HepG2 (cell line): ENCODE results near the gene KIAA0232. TPM values are rescaled to one million over a fixed set of nuclear protein-coding genes. Genes with fewer than 3 reads are reported as not detected.

Experiments
- DPF2 ChIP-seq: sonication (generic); formaldehyde crosslinking; IDR thresholded peaks from 2 replicates; pipeline ENCODE4 v1.4.0; 2020; ENCODE audit warnings: mild to moderate bottlenecking, low read depth, missing genetic modification reagents, borderline replicate concordance
- ELF1 ChIP-seq: sonication (generic); formaldehyde crosslinking; IDR thresholded peaks from 2 replicates; pipeline ENCODE4 v1.4.0; 2020; ENCODE audit warnings: missing genetic modification reagents
- ETV6 ChIP-seq: sonication (generic); formaldehyde crosslinking; conservative IDR thresholded peaks from 2 replicates; pipeline ENCODE4 v1.4.0; 2020; ENCODE audit warnings: missing genetic modification reagents
- KLF9 ChIP-seq: IDR thresholded peaks from 2 replicates; pipeline ENCODE4 v1.6.1; 2016; ENCODE audit warnings: low read depth
- ZKSCAN8 ChIP-seq: IDR thresholded peaks from 2 replicates; pipeline ENCODE4 v1.6.1; 2016; ENCODE audit warnings: borderline replicate concordance, missing genetic modification reagents, missing compliant biosample characterization
- ZNF292 ChIP-seq: sonication (generic); formaldehyde crosslinking; IDR thresholded peaks from 2 replicates; pipeline ENCODE4 v1.8.1; 2022; ENCODE audit warnings: mild to moderate bottlenecking, low read depth, missing genetic modification reagents, borderline replicate concordance
- ZNF468 ChIP-seq: sonication (generic); formaldehyde crosslinking; IDR thresholded peaks from 2 replicates; pipeline ENCODE4 v1.8.0; 2022; ENCODE audit warnings: mild to moderate bottlenecking, moderate library complexity, missing genetic modification reagents
- ZNF557 ChIP-seq: sonication (generic); formaldehyde crosslinking; IDR thresholded peaks from 2 replicates; pipeline ENCODE4 v1.4.0; 2020; ENCODE audit warnings: missing genetic modification reagents
- ZNF7 ChIP-seq: IDR thresholded peaks from 2 replicates; pipeline ENCODE4 v1.6.1; 2016; ENCODE audit warnings: missing biosample characterization, missing genetic modification reagents
- ZNF709 ChIP-seq: sonication (generic); formaldehyde crosslinking; IDR thresholded peaks from 2 replicates; pipeline ENCODE4 v1.5.0; 2020; ENCODE audit warnings: mild to moderate bottlenecking, missing genetic modification reagents
- polyA plus RNA-seq, 8 experiments: library from polyadenylated mRNA; depleted of rRNA in 3 of 8; stranded (reverse) in 7 of 8; unstranded in 1 of 8; fragments of >200 nt; fragmentation: Illumina TruSeq in 4 of 8; extraction: Trizol in 4 of 8; gene quantifications; 2 replicates each; pipeline versions ENCODE4 v1.2.1 to v1.2.3, GENCODE V29; 2011 to 2016; ENCODE audit warnings: low read depth in 4 of 8, missing spikeins in 1 of 8, mixed read lengths in 1 of 8; ENCODE audit not compliant: insufficient read depth in 1 of 8
- total RNA-seq, 5 experiments: library from RNA; depleted of rRNA; stranded (reverse); fragments of >200 nt; fragmentation: Illumina TruSeq; extraction: Trizol; gene quantifications; 2 replicates each; pipeline ENCODE4 v1.2.3, GENCODE V29; 2016; ENCODE audit warnings: low read depth in 1 of 5
- TF ChIP-seq, protein P1 (sequence below): sonication (generic); formaldehyde crosslinking; IDR thresholded peaks from 2 replicates; pipeline ENCODE4 v1.4.0; 2020; ENCODE audit warnings: mild to moderate bottlenecking, missing genetic modification reagents
- TF ChIP-seq, protein P2 (sequence below): sonication (generic); formaldehyde crosslinking; IDR thresholded peaks from 2 replicates; pipeline ENCODE4 v1.8.0; 2022; ENCODE audit warnings: mild to moderate bottlenecking, missing genetic modification reagents
- TF ChIP-seq, protein P3 (sequence below): sonication (generic); formaldehyde crosslinking; IDR thresholded peaks from 2 replicates; pipeline ENCODE4 v1.4.0; 2020; ENCODE audit warnings: missing genetic modification reagents, borderline replicate concordance
- TF ChIP-seq, protein P4 (sequence below): sonication (generic); formaldehyde crosslinking; IDR thresholded peaks from 2 replicates; pipeline ENCODE4 v1.8.1; 2023; ENCODE audit warnings: mild to moderate bottlenecking, missing genetic modification reagents, borderline replicate concordance
- TF ChIP-seq, protein P5 (sequence below): sonication (generic); formaldehyde crosslinking; IDR thresholded peaks from 2 replicates; pipeline ENCODE4 v1.5.1; 2020; ENCODE audit warnings: missing genetic modification reagents, mild to moderate bottlenecking, borderline replicate concordance

The KIAA0232 gene
- total and polyA plus RNA-seq, 2 of the 13 experiments (the other 11 are each of a cell fraction or from before 2014, with no cell fraction given), result 7.8 to 17.1 TPM

DNA sequence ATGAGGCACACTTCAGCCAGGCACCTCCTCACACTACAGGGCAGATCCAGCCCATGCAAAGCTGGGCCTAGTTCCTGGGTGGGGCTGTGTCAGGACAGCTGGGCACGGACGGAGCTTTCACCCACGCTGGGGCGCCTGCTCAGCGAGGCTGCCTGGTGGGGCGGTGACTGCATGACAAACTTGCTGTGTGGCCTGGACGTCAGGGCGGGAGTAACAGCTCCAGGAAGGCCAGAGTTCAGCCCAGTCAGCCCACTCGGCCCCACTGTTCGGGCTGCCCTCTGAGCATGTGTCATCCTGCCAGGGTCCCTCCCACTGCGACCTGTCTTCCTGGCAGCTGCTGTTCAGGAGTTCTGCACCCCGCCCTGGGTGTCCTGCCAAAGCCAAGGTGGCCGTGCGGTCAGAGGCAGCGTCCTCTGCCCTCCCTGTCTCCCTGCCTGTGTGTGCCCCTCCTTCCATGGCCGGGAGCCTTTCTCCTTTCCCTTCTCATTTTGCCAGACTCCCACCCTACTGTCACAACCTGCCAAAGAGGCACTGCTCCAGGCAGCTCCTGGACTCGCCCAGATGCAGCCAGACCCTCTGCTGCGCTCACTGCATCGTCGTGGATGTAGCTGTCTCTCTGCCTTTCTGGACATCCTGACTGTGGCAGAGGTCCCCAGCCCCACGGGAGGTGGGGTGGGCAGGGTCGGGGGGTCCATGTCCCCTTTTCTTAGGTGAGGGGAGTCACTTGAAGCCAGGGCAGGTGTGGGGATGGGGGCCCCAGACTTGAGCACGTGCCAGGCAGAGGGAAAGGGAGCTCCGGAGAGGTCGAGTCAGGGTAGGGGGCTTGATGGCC lies 33.0 kb upstream of the KIAA0232 start (continued):
- TF ChIP-seq, protein P1, sequence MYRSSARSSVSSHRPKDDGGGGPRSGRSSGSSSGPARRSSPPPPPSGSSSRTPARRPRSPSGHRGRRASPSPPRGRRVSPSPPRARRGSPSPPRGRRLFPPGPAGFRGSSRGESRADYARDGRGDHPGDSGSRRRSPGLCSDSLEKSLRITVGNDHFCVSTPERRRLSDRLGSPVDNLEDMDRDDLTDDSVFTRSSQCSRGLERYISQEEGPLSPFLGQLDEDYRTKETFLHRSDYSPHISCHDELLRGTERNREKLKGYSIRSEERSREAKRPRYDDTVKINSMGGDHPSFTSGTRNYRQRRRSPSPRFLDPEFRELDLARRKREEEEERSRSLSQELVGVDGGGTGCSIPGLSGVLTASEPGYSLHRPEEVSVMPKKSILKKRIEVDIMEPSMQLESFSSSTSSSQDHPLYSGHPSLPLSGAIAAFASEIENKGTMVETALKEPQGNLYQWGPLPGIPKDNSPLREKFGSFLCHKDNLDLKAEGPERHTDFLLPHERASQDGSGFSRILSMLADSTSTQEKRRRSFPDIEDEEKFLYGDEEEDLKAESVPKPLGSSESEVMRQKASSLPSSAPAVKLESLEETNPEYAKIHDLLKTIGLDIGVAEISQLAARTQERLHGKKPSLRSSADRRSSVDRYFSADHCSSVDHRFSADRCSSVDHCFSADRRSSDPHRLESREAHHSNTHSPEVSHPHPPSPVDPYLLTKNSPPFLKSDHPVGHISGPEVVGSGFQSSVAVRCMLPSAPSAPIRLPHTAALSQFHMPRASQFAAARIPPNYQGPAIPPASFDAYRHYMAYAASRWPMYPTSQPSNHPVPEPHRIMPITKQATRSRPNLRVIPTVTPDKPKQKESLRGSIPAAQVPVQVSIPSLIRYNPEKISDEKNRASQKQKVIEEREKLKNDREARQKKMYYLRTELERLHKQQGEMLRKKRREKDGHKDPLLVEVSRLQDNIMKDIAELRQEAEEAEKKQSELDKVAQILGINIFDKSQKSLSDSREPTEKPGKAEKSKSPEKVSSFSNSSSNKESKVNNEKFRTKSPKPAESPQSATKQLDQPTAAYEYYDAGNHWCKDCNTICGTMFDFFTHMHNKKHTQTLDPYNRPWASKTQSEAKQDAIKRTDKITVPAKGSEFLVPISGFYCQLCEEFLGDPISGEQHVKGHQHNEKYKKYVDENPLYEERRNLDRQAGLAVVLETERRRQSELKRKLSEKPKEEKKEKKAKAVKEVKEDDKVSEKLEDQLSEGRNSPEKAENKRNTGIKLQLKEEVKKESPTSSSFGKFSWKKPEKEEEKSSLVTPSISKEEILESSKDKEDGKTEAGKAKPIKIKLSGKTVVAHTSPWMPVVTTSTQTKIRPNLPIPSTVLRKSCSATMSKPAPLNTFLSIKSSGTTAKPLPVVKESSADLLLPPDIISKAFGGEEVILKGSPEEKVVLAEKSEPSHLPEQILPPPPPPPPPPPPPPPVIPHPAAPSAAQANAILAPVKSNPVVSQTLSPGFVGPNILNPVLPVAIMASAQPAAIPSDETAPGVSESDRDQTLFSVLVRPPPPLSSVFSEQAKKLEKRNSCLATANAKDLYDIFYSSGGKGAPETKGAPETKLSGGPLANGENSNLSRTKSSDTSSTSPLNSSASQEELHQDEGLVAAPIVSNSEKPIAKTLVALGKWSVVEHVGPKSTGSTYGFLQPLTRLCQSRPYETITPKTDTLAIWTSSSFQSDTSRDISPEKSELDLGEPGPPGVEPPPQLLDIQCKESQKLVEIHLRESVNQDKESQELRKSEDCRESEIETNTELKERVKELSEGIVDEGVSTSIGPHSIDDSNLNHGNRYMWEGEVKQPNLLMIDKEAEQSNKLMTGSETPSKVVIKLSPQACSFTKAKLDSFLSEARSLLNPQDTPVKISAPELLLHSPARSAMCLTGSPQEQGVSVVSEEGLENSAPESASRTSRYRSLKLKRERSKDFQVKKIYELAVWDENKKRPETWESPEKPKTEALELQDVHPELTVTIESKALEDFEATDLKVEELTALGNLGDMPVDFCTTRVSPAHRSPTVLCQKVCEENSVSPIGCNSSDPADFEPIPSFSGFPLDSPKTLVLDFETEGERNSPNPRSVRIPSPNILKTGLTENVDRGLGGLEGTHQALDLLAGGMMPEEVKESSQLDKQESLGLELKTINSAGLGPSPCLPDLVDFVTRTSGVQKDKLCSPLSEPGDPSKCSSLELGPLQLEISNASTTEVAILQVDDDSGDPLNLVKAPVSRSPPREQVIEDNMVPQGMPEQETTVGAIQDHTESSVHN (CRISPR knock-in tag), result 0 out of 2 replicates have a peak, but pooled peaks have one; percentile 85
- TF ChIP-seq ZKSCAN8 (CRISPR knock-in tag) (peak; percentile 67; the same call in 1 of the 2 replicates), DPF2 (CRISPR knock-in tag) (peak; percentile 71; the same call in 1 of the 2 replicates), ZNF709 (CRISPR knock-in tag) (peak; percentile 87), KLF9 (CRISPR knock-in tag) (no peak; the same call in 1 of the 2 replicates), ZNF557 (CRISPR knock-in tag) (no peak), ZNF7 (no peak), ELF1 (peak; percentile 66), ZNF292 (CRISPR knock-in tag) (peak; percentile 100), ETV6 (CRISPR knock-in tag) (0 out of 2 replicates have a peak, but pooled peaks have one; percentile 19), ZNF468 (CRISPR knock-in tag) (no peak)
- TF ChIP-seq, protein P2, sequence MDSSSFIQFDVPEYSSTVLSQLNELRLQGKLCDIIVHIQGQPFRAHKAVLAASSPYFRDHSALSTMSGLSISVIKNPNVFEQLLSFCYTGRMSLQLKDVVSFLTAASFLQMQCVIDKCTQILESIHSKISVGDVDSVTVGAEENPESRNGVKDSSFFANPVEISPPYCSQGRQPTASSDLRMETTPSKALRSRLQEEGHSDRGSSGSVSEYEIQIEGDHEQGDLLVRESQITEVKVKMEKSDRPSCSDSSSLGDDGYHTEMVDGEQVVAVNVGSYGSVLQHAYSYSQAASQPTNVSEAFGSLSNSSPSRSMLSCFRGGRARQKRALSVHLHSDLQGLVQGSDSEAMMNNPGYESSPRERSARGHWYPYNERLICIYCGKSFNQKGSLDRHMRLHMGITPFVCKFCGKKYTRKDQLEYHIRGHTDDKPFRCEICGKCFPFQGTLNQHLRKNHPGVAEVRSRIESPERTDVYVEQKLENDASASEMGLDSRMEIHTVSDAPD, result peak; percentile 39; the same call in 1 of the 2 replicates
- TF ChIP-seq, protein P3, sequence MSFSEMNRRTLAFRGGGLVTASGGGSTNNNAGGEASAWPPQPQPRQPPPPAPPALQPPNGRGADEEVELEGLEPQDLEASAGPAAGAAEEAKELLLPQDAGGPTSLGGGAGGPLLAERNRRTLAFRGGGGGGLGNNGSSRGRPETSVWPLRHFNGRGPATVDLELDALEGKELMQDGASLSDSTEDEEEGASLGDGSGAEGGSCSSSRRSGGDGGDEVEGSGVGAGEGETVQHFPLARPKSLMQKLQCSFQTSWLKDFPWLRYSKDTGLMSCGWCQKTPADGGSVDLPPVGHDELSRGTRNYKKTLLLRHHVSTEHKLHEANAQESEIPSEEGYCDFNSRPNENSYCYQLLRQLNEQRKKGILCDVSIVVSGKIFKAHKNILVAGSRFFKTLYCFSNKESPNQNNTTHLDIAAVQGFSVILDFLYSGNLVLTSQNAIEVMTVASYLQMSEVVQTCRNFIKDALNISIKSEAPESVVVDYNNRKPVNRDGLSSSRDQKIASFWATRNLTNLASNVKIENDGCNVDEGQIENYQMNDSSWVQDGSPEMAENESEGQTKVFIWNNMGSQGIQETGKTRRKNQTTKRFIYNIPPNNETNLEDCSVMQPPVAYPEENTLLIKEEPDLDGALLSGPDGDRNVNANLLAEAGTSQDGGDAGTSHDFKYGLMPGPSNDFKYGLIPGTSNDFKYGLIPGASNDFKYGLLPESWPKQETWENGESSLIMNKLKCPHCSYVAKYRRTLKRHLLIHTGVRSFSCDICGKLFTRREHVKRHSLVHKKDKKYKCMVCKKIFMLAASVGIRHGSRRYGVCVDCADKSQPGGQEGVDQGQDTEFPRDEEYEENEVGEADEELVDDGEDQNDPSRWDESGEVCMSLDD (CRISPR knock-in tag), result peak; percentile 41; the same call in 1 of the 2 replicates
- TF ChIP-seq, protein P4, sequence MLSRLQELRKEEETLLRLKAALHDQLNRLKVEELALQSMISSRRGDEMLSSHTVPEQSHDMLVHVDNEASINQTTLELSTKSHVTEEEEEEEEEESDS (CRISPR knock-in tag), result no peak
- TF ChIP-seq, protein P5, sequence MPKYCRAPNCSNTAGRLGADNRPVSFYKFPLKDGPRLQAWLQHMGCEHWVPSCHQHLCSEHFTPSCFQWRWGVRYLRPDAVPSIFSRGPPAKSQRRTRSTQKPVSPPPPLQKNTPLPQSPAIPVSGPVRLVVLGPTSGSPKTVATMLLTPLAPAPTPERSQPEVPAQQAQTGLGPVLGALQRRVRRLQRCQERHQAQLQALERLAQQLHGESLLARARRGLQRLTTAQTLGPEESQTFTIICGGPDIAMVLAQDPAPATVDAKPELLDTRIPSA (CRISPR knock-in tag), result peak; percentile 87; the same call in 1 of the 2 replicates
